Measurements from ENCODE around the gene GAS7.

GAS7 gene

DNA sequence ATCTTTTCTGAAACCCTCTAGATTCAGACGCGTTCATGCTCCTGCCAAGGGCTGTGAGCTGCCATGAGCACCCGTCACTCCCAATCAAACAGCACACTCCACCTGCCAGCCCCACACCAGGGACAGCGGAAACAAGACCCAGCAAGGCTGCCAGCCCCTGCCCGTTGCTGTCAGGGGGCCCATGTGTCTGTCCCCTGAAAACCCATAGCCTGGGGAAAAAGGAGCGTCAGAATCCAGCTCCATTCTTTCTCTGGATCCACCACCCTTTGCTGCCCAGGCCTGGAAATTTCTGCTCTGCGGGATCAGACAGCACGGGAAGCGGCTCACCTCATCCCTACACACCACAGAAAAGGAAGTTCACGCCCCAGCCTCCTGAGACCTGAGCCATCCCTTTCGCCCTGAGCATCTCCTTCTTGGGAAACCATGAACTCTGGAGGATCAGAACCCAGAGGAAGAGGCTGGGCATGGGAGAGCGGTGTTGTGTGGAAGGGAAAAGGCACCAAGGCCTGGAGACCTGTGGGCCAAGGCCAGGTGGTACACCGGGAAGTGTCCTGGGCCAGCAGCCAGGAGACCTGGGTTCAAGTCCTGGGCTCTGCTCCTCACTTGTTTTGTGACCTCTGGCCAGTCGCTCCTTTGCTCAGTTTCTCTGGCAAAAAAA lies 241.8 kb downstream of the GAS7 start:
- no peak for DNase-seq (ENCODE audit: low read depth in 2 of 3, low spot score in 2 of 3)

DNA sequence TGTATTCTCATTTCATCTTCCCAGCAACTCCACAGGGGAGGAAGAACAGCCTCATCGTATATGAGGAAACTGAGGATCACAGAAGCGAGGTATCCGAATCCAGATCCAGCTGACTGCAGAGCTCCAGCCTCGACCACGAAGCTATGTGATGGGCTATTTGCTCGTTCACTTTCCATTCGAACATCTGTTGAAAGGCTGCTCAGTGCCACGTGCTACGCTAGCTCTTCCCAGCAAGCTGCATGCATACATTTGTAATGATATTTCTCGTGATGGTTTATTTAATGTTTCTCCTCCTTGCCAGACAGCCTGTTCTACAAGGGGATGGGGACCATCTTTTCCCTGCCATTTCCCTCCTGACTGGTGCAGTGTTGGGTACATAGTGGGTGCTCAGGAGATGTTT lies 244.9 kb downstream of the GAS7 start:
- no peak for DNase-seq (ENCODE audit: low read depth in 2 of 3, low spot score in 2 of 3)

- DNase-seq (ENCODE audit: low read depth in 2 of 3, low spot score in 2 of 3), result no peak
These were observed 246.6 kb downstream of the GAS7 start for GRCh38 chr17:9951803-9952202.

- DNase-seq (ENCODE audit: low read depth in 2 of 3, low spot score in 2 of 3), result no peak
These were observed 249.5 kb downstream of the GAS7 start for GRCh38 chr17:9948928-9949327.

GRCh38 chr17:9944704-9945103 lies 253.7 kb downstream of the GAS7 start:
- no peak for DNase-seq (ENCODE audit: low read depth in 2 of 3, low spot score in 2 of 3)

DNA sequence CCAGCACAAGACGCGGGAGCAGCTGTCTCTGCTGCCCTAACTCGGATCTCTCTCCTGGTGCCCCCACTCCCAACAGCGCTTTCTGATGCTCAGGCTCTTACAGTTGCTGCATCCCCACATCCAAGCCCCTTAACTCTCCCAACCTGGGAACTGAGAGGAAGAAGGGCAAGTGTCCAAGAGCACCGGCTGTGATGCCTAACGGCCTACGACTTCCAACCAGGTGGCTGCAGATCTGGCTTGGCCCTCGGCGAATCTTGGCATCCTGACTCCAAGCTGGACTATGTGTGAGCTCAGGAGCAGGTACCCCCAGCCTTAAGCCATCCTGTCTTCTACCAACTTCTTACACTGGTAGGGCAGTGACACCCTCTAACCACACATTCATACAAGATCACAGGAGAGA lies 255.1 kb downstream of the GAS7 start:
- no peak for DNase-seq (ENCODE audit: low read depth in 2 of 3, low spot score in 2 of 3)

DNA sequence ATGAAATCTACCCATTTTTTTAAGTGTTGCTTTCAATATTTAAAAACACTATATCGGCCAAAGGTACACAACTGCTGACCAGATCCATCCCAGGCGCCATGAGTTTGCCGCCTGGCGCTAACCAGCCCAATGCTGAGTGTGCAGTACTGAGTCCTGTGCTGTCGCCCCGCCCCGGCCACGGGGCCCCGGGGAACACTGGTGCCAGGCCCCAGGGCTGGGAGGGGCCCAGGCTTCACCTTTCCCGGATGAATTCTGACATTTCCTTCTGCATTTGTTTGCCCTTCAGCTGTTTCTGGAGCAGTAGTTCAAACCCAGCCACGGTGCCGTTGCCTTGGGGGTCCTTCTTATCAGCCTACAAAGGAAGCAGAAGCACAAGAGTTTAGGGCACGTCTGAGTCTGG lies 255.5 kb downstream of the GAS7 start:
- no peak for DNase-seq (ENCODE audit: low read depth in 2 of 3, low spot score in 2 of 3)

DNA sequence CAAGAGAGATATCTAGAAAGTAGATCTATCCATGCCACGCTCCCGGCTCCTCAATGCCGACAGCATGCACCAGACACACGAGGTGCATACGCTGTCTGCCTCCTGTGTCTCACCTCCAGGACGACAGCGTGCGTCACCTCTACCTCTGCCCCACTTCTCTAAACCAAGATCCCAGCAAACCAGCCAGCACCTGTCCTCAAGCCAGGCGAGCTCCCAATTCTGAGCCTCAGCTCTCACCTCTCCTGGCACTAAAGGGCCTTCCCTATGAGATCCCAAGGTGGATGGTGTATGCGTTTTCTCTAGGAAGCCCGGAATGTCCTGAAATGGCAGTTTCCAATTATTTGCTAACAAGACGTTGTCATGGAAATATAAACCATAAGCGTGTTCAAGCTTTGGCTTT lies 257.1 kb downstream of the GAS7 start:
- no peak for DNase-seq (ENCODE audit: low read depth in 2 of 3, low spot score in 2 of 3)

DNA sequence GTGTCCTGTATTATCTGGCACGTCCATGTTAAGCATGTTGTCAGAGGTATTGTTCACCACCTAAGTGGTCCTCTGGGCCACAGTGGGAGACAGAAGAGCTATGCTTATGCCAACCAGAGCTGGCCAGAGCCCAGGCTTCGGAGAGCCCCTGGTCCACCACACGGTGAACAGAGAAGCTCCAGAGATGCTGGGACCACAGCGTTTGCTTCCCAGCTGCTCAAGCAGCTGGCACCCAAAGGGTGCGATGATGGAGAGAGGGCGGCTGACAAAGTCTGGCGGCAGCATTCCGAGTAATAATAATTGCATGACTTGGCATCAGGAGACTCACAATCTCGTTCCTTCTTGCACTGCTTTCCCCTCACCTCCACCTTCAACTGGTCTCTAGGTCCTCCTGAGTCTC lies 257.6 kb downstream of the GAS7 start:
- no peak for DNase-seq (ENCODE audit: low read depth in 2 of 3, low spot score in 2 of 3)

- no peak for DNase-seq (ENCODE audit: low read depth in 2 of 3, low spot score in 2 of 3)
These were observed 259.6 kb downstream of the GAS7 start for GRCh38 chr17:9938764-9939163.

- DNase-seq (ENCODE audit: low read depth in 2 of 3, low spot score in 2 of 3), result no peak
These were observed 260.5 kb downstream of the GAS7 start for GRCh38 chr17:9937901-9938300.

GRCh38 chr17:9937241-9937761 lies 261.1 kb downstream of the GAS7 start:
- DNase-seq (ENCODE audit: low read depth in 2 of 3, low spot score in 2 of 3), result no peak

DNA sequence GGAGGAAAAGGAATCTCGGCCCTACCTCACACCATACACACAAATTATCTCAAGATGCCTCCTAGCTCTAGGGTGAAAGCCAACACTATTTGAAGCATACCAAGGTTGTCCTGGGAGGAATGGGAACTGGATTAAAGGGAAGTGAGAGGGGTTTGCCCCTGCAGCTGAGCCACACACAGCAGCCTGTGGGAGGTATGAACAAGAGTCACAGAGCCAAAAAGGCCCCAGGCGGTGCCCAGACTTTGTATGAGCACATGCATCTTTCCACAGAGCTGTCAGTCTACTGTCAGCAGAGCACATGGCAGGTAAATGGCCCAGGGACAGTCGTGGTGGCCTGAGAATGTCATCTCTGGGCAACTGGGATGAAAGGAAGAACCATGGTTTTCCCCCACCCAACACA lies 262.3 kb downstream of the GAS7 start:
- no peak for DNase-seq (ENCODE audit: low read depth in 2 of 3, low spot score in 2 of 3)

- DNase-seq (ENCODE audit: low read depth in 2 of 3, low spot score in 2 of 3), result no peak
These were observed 263.0 kb downstream of the GAS7 start for GRCh38 chr17:9935408-9935807.

- no peak for DNase-seq (ENCODE audit: low read depth in 2 of 3, low spot score in 2 of 3)
These were observed 264.1 kb downstream of the GAS7 start for GRCh38 chr17:9934331-9934730.

- DNase-seq (ENCODE audit: low read depth in 2 of 3, low spot score in 2 of 3), result no peak
These were observed 265.9 kb downstream of the GAS7 start for GRCh38 chr17:9932491-9932890.

DNA sequence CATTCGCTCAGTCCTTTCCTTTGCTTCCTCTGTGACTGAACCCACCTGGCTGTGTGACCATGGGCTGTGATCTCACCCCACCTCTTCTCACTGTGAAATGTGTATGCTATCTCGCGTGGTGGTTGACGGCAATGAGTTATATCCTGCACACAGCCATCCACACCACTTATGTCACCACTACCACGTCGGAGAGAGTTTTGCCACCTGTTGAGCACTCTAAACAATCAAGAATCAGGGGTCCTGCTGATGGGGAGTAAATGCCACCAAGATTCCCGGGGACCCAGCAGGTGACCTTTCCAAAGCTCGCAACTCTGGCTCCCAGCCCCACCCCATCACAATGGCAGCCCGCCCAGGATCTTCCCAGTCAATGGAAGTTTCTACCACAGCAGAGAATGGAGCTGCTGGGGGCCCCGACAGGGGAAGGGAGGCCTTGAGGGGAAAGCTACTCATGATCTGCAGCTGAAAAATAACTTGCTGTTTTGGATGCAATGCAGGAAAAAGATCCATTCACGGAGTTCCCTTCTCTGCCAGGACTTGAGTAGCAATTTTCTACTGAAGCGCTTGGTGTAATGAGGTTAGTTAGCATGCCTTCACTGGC lies 267.2 kb downstream of the GAS7 start:
- no peak for DNase-seq (ENCODE audit: low read depth in 2 of 3, low spot score in 2 of 3)

DNA sequence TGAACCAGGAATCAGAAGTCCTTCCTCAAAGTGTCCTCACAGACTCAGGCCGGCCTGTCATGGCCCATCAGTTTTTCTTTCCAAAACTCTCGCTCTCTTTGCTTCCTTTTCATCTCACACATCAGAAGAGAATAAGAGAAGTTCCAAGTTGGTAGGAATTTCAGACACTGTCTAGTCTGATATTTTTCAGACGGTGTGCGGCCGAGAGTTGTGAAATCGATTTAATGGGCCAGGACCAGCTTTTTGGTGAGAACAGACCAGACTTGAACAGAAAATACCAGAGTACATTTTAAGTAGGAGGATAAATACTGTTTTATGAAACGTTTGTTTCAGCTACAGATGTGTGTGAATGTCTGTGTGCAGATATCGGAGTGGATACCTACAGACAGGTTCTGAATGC lies 268.5 kb downstream of the GAS7 start:
- DNase-seq (ENCODE audit: low read depth in 2 of 3, low spot score in 2 of 3), result no peak

- DNase-seq (ENCODE audit: low read depth in 2 of 3, low spot score in 2 of 3), result no peak
These were observed 269.6 kb downstream of the GAS7 start for GRCh38 chr17:9928601-9929333.

- DNase-seq (ENCODE audit: low read depth in 2 of 3, low spot score in 2 of 3), result no peak
These were observed 272.1 kb downstream of the GAS7 start for GRCh38 chr17:9926150-9926804.

- DNase-seq (ENCODE audit: low read depth in 2 of 3, low spot score in 2 of 3), result no peak
These were observed 272.9 kb downstream of the GAS7 start for GRCh38 chr17:9925457-9925856.

DNA sequence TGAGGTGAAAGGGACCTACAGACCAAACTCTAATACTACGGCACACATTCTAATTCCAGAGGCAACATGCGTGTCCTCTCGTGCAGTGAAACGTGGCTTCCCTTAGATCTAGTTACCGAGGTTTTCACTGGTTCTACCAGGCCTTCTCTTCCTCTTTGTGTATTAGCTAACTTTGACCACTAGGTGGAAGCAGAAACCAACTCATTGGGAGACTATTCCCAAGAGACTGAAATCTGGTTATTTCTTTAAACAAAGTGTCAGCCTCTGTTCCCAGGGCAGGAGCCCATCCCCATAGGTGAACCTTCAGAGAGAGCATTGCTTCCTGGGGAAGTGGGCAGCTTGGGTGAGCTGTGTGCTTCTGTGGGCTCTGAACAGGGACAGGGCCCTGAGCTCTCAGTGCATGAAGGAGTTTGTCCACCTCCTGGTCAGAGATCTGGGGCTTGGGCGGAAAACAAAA lies 273.6 kb downstream of the GAS7 start:
- no peak for DNase-seq (ENCODE audit: low read depth in 2 of 3, low spot score in 2 of 3)
